C4-2B (cell line): Measurements from ENCODE around the gene KRTAP10-5.

ENCODE experiments used
- H3K27ac ChIP-seq: fragments of 450-650 bp; 2 replicates; pipeline ENCODE4 v1.5.1; 2017
- ZFX ChIP-seq: fragments of 450-650 bp; IDR thresholded peaks from 2 replicates; pipeline ENCODE4 v1.6.1; 2017
- TF ChIP-seq, protein P1 (sequence below): fragments of 450-650 bp; conservative IDR thresholded peaks from 2 replicates; pipeline ENCODE4 v1.5.1; 2017; ENCODE audit warnings: mild to moderate bottlenecking

Gene KRTAP10-5

DNA sequence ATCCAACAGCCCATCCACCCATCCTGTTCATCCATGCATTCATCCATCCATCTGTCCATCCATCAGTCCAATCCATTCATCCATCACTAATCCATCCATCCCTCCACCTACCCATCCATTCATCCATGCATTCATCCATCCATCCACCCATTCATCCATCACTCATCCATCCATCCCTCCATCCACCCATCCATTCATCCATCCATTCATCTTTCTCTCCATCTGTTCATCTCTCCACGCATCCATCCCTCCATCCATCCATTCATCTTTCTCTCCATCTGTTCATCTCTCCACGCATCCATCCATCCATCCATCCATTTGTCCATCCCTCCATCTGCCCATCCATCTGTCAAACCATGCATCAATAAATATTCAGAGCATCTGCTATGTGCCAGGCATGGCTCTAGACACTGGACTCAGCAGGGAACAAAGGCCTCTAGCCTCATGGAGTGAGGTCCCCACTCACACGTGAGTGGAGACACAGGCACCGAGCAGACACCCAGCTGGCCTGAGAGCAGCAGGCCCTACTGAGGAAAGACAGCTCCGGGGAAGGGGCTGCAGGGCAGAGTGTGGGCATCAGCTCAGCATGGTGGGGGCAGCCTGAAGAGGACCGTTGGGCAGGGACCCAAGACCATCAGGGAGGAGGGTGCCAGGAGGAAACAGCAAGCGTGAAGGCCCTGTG, 50.0 kb downstream of the KRTAP10-5 start:
- no peak for TF ChIP-seq ZFX
- TF ChIP-seq, protein P1, sequence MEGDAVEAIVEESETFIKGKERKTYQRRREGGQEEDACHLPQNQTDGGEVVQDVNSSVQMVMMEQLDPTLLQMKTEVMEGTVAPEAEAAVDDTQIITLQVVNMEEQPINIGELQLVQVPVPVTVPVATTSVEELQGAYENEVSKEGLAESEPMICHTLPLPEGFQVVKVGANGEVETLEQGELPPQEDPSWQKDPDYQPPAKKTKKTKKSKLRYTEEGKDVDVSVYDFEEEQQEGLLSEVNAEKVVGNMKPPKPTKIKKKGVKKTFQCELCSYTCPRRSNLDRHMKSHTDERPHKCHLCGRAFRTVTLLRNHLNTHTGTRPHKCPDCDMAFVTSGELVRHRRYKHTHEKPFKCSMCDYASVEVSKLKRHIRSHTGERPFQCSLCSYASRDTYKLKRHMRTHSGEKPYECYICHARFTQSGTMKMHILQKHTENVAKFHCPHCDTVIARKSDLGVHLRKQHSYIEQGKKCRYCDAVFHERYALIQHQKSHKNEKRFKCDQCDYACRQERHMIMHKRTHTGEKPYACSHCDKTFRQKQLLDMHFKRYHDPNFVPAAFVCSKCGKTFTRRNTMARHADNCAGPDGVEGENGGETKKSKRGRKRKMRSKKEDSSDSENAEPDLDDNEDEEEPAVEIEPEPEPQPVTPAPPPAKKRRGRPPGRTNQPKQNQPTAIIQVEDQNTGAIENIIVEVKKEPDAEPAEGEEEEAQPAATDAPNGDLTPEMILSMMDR, result no peak
- no peak overlapping the region for H3K27ac ChIP-seq

DNA sequence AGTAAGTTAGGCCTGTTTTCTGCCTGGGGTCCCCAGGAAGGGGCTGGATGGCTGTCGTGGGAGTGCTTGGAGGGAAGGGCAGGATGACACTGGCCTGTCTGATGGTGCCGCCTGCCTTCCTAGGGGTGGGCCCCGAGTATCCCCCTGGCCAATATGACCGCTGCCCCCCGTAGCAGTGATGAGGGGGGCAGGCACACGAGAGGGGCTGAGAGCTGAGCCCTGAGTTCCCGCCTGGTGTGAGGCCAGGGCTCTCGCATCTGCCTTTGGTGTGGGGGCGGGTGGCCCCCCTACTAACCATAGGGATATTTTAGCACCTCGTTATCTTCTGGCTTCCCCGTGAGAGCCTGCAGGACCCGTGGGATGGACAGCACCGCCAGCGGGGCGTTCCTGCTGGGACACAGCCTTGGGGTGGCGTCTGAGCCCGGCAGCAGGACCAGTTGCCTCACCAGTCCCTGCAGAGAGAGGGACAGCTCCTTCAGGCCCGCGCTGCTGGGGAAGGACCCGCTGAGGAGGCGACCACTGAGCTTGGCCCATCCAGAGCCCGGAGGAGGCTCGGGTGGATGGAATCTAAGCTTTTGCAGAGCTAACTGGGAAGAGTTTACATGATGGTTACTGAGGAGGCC, 50.8 kb downstream of the KRTAP10-5 start:
- H3K27ac ChIP-seq, result no peak overlapping the region
- TF ChIP-seq ZFX, result no peak
- TF ChIP-seq, protein P1, result no peak
